Stimulated activated CD8-positive, alpha-beta memory T cell treated with anti-CD3 and anti-CD28 coated beads, Interleukin-12 subunit alpha, Interleukin-12 subunit beta, amount 100 ng/mL, for 24 hours (primary cell): ENCODE data around the gene DHRS3.

Experiments used
- DNase-seq: peaks from one replicate; pipeline ENCODE4 v3.0.0-alpha.2; 2020; ENCODE audit errors: extremely low read depth

The DHRS3 gene

DNA sequence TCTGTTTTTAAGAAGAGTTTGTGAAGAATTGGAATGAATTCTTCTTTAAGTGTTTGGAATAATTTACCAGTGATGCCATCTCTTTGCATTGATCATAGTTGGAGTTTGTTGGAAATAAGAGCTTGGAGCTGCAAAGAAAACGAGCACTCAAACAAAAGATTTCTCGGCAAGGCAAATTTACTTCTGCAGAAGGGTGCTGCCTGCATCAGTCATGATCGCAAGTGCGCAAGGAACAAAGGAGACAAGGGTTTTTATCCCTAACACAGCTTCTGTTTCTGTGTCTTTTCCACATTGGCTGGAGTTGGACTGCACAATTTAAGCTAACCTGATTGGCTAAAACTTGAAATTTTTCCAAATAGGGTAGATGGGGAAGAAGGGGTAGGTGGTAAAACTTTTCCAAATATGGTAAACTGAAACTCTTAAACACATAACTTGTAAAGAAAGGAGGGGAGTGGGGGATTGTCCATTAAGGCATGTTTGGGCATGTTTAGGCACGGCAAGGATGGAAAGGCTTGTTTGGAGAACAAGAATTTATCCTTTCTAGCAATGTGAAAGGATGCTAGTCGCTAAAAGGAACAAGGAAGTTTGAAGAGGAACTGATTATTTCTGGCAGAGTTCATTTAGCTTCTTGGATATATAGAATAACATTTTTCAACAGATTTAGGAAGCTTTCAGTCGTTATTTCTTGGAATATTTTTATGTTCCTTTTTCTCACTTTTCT lies 22.4 kb upstream of the DHRS3 start:
- no peak for DNase-seq

DNA sequence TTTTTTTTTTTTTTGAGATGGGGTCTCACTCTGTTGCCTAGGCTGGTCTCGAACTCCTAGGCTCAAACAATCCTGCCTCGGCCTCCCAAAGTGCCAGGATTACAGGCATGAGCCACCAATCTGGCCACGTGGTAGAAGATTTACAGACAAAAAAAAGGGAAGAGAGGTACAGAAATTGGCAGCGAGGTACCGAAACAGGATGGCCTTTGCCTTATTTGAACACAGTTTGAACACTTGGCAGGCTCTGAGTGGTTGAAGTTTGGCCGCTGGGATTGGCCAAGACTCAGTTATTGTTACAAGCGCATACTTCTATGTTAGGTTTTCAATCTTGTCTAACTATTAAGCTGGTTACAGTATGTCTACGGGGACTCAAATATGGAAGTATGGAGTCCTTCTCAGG lies 19.7 kb upstream of the DHRS3 start:
- DNase-seq, result no peak

GRCh38 chr1:12636098-12636950 lies 18.3 kb upstream of the DHRS3 start:
- no peak for DNase-seq

DNA sequence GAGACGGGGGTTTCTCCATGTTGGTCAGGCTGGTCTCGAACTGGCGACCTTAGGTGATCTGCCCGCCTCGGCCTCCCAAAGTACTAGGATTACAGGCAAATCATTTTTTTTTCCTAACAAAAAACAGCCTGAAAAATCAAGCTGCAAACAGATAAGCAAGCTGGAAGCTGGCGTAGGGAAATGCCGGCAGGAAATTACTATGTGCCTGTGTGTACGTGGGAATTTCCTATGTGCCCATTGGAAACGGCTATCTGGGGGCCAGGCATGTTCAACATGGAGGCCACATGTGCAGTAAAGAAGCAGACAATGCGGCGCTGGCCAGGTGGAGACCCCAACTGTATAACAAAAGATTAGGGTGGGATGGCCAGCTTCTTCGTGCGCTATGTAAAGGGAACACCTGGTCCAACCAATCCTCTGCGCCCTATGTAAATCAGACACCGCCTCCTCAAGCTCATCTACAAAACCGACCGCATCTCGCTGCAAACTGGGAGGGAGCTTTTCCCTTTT lies 16.7 kb upstream of the DHRS3 start:
- DNase-seq, result no peak

DNA sequence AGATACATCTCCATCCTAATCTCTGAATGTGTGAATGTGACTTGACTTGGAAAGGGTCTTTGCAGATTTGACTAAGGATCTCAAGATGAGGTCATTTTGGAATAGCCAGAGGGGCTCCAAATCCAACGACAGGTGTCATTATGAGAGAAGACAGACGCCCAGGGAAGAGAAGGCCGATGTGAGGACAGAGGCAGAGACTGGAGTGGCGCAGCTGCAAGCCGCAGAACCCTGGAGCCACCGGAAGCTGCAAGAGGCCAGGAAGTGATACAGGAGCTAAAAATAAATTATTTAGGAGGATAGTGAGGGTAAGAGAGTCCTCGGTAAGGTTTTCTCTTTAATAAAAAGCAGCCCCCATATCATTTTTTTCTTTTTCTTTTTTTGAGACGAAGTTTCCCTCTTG lies 16.1 kb upstream of the DHRS3 start:
- no peak for DNase-seq

DNA sequence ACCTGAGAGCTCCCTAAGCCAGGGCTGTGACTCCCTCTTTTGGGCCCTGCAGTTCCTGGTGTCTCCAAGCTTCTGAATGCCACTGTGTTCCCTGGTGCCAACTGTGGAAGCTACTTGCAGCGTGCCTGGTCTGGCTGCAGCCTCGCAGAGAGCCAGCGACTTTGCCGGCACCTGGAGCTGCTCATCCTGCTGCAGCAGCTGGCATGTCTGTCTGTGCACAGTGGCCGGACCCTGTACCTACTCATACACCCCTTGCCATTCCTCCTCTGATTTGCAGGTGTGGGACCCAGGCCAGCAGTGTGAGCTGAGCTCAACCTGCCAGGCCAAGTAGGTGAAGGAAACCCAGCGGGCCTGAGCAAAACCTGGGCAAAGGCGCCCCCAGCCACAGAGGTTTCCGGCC lies 13.6 kb upstream of the DHRS3 start:
- DNase-seq, result no peak

DNA sequence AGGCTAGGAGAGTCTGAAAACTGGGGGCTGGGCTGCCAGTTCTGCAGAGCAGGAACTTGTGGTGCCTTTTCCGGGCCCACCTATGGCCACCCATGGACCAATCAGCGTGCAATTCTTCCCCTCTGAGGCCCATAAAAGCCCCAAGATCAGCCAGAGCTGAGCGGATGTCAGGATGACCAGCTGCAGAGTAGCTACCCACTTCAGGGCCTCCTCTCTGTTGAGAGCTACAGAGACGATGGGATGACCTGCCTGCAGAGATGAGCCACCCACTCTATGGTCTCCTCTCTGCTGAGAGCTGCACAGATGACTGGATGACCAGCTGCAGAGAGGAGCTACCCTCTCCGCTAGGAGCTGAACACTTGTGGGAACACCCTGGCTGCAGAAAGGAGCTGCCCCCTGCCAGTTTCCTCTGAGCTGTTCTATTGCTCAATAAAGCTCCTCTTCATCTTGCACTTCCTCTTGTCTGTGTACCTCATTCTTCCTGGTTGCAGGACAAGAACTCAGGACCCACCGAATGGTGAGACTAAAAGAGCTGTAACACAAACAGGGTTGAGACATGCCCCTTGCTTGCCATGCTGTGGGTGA lies 13.0 kb upstream of the DHRS3 start:
- DNase-seq, result no peak

- DNase-seq, result no peak
Measured at GRCh38 chr1:12629985-12630760, 12.2 kb upstream of the DHRS3 start.

- DNase-seq, result no peak
Measured at GRCh38 chr1:12629511-12629956, 11.5 kb upstream of the DHRS3 start.

GRCh38 chr1:12627296-12627695 lies 9.3 kb upstream of the DHRS3 start:
- DNase-seq, result no peak

GRCh38 chr1:12626888-12627287 lies 8.9 kb upstream of the DHRS3 start:
- DNase-seq, result no peak

DNA sequence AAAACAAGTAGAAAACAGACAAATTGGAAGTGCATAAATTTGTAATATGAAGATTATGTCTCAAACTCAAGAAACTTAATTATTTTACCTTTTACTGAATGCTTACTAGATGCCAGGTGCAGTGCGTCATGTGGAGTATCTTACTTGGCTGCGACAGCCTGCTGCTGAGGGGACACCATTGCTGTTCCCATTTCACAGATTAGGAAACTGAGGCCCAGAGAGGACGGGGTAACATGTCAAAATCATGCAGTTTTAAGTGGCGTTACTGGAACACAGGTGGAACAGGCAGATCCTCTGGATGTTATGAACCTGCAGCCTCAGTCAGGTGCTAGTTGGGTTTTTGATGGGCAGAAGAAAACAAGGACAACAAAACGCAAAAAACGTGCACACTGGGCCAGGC lies 7.3 kb upstream of the DHRS3 start:
- no peak for DNase-seq

GRCh38 chr1:12622506-12622905 lies 4.5 kb upstream of the DHRS3 start:
- no peak for DNase-seq

- DNase-seq, result no peak
Measured at GRCh38 chr1:12621346-12622335, 3.6 kb upstream of the DHRS3 start.

DNA sequence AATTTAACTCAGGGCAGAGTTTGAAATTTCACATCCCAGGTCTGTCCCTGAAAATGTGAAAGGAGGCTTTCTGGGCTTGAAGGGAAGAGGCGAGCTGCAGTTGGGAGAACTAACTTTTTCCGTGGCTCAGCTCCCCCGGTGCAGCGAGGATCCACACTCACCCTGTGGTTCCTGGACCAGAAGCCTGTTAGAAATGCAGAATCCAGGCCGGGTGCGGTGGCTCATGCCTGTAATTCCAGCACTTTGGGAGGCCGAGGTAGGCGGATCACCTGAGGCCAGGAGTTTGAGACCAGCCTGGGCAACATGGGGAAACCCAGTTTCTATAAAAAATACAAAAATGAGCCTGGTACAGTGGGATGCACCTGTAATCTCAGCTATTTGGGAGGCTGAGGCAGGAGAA lies 2.9 kb upstream of the DHRS3 start:
- DNase-seq, result no peak

DNA sequence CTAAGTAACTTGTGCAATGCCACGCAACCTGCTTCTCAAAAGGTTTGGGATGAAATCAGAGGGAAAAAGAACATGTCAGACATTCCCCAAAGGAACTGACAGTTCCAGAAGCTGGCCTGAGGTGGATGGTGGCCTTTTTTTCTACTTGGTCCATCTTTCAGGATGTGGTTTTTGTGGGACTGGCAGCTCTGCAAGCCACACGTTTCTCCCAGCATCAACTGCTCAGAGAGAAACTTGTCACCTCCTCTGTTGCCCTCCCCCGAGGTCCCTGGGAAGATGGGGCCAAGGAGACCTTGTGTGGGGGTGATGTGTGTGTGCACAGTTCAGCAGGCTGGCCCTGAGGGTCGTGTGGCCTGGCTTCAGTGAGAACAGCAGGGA lies 2.5 kb upstream of the DHRS3 start:
- DNase-seq, result no peak

DNA sequence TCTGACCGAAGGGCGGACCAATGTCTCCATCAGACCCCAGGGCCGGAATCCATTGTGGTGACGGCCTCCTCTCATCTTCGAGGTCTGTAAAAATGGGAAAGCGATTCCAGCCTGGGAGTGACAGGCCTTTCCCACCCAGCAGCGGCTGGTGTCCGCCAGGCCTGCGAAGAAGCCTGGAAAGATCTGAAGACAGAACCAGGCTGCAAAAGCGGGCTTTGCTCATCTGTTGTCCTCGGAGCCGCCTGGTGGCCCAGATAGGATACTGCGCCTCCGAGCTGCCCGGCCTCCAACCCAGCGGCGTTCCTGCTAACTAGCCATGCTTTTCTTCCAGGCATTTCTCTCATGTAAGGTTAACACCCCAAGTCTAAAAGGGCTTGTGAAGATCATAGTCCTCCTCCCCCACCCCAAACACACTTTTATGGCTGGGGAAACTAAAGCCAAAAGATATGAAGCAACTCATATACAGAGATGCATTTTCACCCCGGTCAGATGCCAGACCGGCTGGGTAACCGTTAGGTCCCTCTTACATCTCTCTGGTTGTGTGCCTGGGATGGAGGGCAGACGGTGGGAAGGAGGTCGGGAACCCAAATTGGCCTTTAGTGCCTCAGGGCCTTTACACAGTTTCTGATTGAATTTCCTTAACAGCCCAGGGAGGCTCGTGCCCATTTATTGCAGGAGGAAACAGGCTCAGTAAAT lies 1.9 kb upstream of the DHRS3 start:
- DNase-seq, result no peak

GRCh38 chr1:12618965-12619791 lies 1.2 kb upstream of the DHRS3 start:
- DNase-seq, result peak; percentile 38

GRCh38 chr1:12618661-12618964 lies 603 bp upstream of the DHRS3 start:
- no peak for DNase-seq
